GM12892 (cell line): ENCODE measurements around the gene ATP2A3.

ENCODE experiments used
- DNase-seq: peaks from one replicate; pipeline ENCODE4 v3.0.0; 2011; ENCODE audit not compliant: insufficient read length
- FAIRE-seq: peaks from 2 replicates; lab custom pipeline; 2011; peaks lifted over from hg19 to GRCh38; lab: Jason Lieb, UNC
- POLR2A ChIP-seq: IDR thresholded peaks from 2 replicates; pipeline ENCODE4 v1.6.1; 2011; ENCODE audit warnings: low read depth, low read length, control low read depth
- POLR2AphosphoS5 ChIP-seq: IDR thresholded peaks from 2 replicates; pipeline ENCODE4 v1.6.1; 2011; ENCODE audit warnings: low read depth, low read length, control low read depth
- TAF1 ChIP-seq: IDR thresholded peaks from 2 replicates; pipeline ENCODE4 v1.6.1; 2011; ENCODE audit warnings: low read depth, mild to moderate bottlenecking, control low read depth, low read length, borderline replicate concordance

ATP2A3 gene

GRCh38 chr17:3928406-3928805 is 35.8 kb downstream of the ATP2A3 start:
- DNase-seq (no peak), FAIRE-seq (no peak)
- TF ChIP-seq POLR2A (no peak), POLR2AphosphoS5 (no peak), TAF1 (no peak)

GRCh38 chr17:3927628-3928340 is 36.5 kb downstream of the ATP2A3 start:
- TF ChIP-seq POLR2A (no peak), TAF1 (no peak), POLR2AphosphoS5 (no peak)
- FAIRE-seq (no peak), DNase-seq (no peak)

- FAIRE-seq: no peak
- TF ChIP-seq TAF1 (no peak), POLR2AphosphoS5 (no peak), POLR2A (no peak)
- DNase-seq: no peak
Observed at GRCh38 chr17:3926860-3927627, 37.2 kb downstream of the ATP2A3 start.

- TF ChIP-seq TAF1: no peak
- no peak for TF ChIP-seq POLR2AphosphoS5
- TF ChIP-seq POLR2A: no peak
- no peak for DNase-seq
- no peak for FAIRE-seq
Observed at GRCh38 chr17:3925684-3926485, 38.4 kb downstream of the ATP2A3 start.

GRCh38 chr17:3924512-3925350 is 39.5 kb downstream of the ATP2A3 start:
- FAIRE-seq (no peak), DNase-seq (no peak)
- TF ChIP-seq POLR2AphosphoS5 (no peak), POLR2A (no peak), TAF1 (no peak)

- no peak for DNase-seq
- no peak for FAIRE-seq
- TF ChIP-seq POLR2AphosphoS5 (no peak), TAF1 (no peak), POLR2A (no peak)
Observed at GRCh38 chr17:3923466-3924190, 40.6 kb downstream of the ATP2A3 start.

GRCh38 chr17:3922765-3923164 is 41.5 kb downstream of the ATP2A3 start:
- no peak for FAIRE-seq
- DNase-seq: no peak
- TF ChIP-seq POLR2AphosphoS5 (no peak), TAF1 (no peak), POLR2A (no peak)

GRCh38 chr17:3921502-3922319 is 42.5 kb downstream of the ATP2A3 start:
- no peak for DNase-seq
- TF ChIP-seq POLR2AphosphoS5: no peak
- no peak for TF ChIP-seq POLR2A
- TF ChIP-seq TAF1: no peak
- no peak for FAIRE-seq

GRCh38 chr17:3921006-3921405 is 43.2 kb downstream of the ATP2A3 start:
- DNase-seq: no peak
- FAIRE-seq: no peak
- no peak for TF ChIP-seq TAF1
- TF ChIP-seq POLR2AphosphoS5: no peak
- TF ChIP-seq POLR2A: no peak

GRCh38 chr17:3919123-3919624 is 45.1 kb downstream of the ATP2A3 start:
- DNase-seq: no peak
- FAIRE-seq: no peak
- TF ChIP-seq TAF1 (no peak), POLR2AphosphoS5 (no peak), POLR2A (no peak)
